Measurements from ENCODE around the gene FOXP1.

Gene FOXP1

GRCh38 chr3:71414189-71414927 lies 169.2 kb downstream of the FOXP1 start:
- TF ChIP-seq ZNF274 (IDR thresholded peaks at IDR 0.05; ENCODE audit: low read depth, low read length), result no peak
- no peak overlapping the region for H3K4me3 ChIP-seq (ENCODE audit: low read length)

GRCh38 chr3:71413572-71413971 lies 170.0 kb downstream of the FOXP1 start:
- no peak overlapping the region for H3K4me3 ChIP-seq (ENCODE audit: low read length)
- no peak for TF ChIP-seq ZNF274 (IDR thresholded peaks at IDR 0.05; ENCODE audit: low read depth, low read length)

- no peak for TF ChIP-seq ZNF274 (IDR thresholded peaks at IDR 0.05; ENCODE audit: low read depth, low read length)
- H3K4me3 ChIP-seq (ENCODE audit: low read length), result no peak overlapping the region
Measured at GRCh38 chr3:71409352-71409751, 174.2 kb downstream of the FOXP1 start.

DNA sequence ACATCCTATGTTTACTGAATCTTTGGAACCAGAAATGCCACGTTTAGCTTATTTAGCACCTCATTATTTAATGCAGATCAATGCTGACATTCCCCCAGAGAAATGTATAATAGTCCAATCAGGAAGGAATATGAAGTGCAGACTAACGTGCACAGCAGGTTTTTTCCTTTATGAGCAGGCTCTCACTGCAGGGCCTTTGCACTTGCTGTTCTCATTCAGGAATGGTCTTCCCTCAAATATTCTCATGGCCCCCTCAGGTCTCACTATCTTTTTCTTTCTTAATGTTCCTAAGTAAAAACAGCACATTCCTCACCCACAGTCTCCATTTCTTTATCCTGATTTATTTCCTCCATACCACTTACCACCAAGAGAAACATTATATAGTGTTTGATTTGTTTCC lies 174.6 kb downstream of the FOXP1 start:
- H3K4me3 ChIP-seq (ENCODE audit: low read length), result no peak overlapping the region
- TF ChIP-seq ZNF274 (IDR thresholded peaks at IDR 0.05; ENCODE audit: low read depth, low read length), result no peak

DNA sequence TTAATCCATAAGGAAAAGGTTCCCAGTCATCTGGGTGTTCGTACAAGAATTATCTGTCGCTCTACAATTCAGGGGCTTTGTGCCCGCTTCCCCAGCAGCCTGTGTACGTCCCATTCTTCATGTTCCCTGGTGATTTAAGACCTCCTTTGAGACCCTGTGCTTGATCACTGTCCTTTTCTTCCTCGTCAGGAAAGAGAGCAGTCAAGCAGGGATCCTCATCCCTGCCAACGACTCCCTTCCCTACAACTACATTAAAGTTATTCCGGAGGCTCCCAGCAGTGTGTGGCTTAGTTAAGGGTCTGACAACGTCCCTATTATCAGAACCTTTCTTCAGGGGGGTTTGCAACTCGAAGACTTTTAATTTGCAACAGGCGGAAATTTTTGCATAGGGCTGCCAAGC lies 175.7 kb downstream of the FOXP1 start:
- H3K4me3 ChIP-seq (ENCODE audit: low read length), result no peak overlapping the region; the same call in 1 of the 2 replicates
- no peak for TF ChIP-seq ZNF274 (IDR thresholded peaks at IDR 0.05; ENCODE audit: low read depth, low read length)

GRCh38 chr3:71406972-71407810 lies 176.3 kb downstream of the FOXP1 start:
- H3K4me3 ChIP-seq (ENCODE audit: low read length), result no peak overlapping the region
- TF ChIP-seq ZNF274 (IDR thresholded peaks at IDR 0.05; ENCODE audit: low read depth, low read length), result no peak

GRCh38 chr3:71402911-71403310 lies 180.6 kb downstream of the FOXP1 start:
- no peak for TF ChIP-seq ZNF274 (IDR thresholded peaks at IDR 0.05; ENCODE audit: low read depth, low read length)
- H3K4me3 ChIP-seq (ENCODE audit: low read length), result no peak overlapping the region

DNA sequence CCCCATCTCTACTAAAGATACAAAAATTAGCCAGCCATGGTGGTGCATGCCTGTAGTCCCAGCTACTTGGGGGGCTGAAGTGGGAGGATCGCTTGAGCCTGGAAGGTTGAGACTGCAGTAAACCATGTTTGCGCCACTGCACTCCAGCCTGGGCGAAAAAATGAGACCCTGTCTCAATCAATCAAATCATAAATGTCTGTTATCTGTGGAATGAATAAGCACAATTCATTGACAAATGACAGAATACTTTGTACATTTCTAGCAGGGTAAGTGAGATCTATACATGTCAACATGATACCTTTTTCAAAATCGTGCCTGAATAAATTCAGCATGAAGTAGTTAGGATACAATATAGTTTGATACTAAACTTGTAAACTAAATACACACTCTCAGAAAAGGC lies 181.2 kb downstream of the FOXP1 start:
- TF ChIP-seq ZNF274 (IDR thresholded peaks at IDR 0.05; ENCODE audit: low read depth, low read length), result no peak
- no peak overlapping the region for H3K4me3 ChIP-seq (ENCODE audit: low read length)

- no peak overlapping the region for H3K4me3 ChIP-seq (ENCODE audit: low read length)
- TF ChIP-seq ZNF274 (IDR thresholded peaks at IDR 0.05; ENCODE audit: low read depth, low read length), result no peak
Measured at GRCh38 chr3:71401695-71402231, 181.8 kb downstream of the FOXP1 start.

- H3K4me3 ChIP-seq (ENCODE audit: low read length), result no peak overlapping the region
- TF ChIP-seq ZNF274 (IDR thresholded peaks at IDR 0.05; ENCODE audit: low read depth, low read length), result no peak
Measured at GRCh38 chr3:71400986-71401451, 182.5 kb downstream of the FOXP1 start.

- TF ChIP-seq ZNF274 (IDR thresholded peaks at IDR 0.05; ENCODE audit: low read depth, low read length), result no peak
- no peak overlapping the region for H3K4me3 ChIP-seq (ENCODE audit: low read length)
Measured at GRCh38 chr3:71399478-71399877, 184.1 kb downstream of the FOXP1 start.

DNA sequence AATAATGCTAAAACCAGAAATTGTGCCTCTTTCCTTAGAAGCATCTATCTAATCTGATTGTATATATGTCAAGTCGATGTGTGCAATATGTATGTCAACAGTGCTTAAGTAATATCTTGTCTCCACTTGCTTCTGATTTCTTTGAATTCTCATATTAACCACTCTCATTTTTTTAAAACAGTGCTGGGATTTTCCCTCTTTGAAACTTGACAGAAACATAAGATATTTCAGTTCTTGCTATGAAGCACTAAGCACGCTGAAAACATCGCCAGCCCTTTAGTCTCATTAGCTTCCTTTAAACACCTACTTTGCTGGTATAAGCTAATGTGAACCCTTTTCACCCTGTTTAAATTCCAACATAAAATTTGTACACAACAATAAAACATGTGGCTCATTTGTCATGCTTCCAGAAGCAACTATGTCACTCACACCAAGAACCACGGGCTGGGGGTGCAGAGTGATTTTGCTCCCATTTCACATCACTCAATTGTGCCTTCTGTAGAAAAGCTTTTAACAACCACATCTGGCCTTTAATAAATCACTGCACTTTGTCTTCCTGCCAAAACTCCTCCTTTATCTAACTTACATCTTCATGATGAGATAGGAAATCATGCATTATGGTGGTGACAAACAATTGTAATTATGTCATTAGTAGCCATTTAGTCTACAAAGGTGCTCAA lies 185.2 kb downstream of the FOXP1 start:
- no peak overlapping the region for H3K4me3 ChIP-seq (ENCODE audit: low read length)
- no peak for TF ChIP-seq ZNF274 (IDR thresholded peaks at IDR 0.05; ENCODE audit: low read depth, low read length)

- no peak for TF ChIP-seq ZNF274 (IDR thresholded peaks at IDR 0.05; ENCODE audit: low read depth, low read length)
- no peak overlapping the region for H3K4me3 ChIP-seq (ENCODE audit: low read length)
Measured at GRCh38 chr3:71397726-71398125, 185.8 kb downstream of the FOXP1 start.

DNA sequence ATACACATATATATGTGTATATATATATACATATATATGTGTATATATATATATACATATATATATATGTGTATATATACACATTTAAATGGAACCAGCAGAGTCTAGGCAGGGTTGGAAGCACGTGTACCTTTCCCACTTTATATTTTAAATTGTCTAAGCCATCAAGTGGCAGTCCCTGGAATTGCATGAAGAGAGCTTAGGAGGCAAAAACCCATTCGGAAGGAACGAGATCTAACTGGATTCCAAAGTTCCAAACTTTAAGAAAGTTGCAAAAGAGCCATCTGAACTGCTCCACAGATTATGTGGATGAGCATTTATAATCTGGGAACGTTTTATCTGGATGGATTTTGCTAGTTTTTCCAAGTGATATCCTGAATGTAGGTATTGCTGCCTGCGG lies 186.5 kb downstream of the FOXP1 start:
- no peak for TF ChIP-seq ZNF274 (IDR thresholded peaks at IDR 0.05; ENCODE audit: low read depth, low read length)
- H3K4me3 ChIP-seq (ENCODE audit: low read length), result no peak overlapping the region
